Activated naive CD4-positive, alpha-beta T cell treated with Interleukin-2 at 50 U/mL for 16 hours (primary cell): ENCODE data around the gene CD2AP.
"Not testable (repeated sequence)": the region's sequence is repeated elsewhere in the genome, so short reads cannot be mapped to it uniquely, and the experiment has no call there.

Experiments used
- DNase-seq: peaks from one replicate; pipeline ENCODE4 v3.0.0-alpha.2; 2020

Gene CD2AP

DNA sequence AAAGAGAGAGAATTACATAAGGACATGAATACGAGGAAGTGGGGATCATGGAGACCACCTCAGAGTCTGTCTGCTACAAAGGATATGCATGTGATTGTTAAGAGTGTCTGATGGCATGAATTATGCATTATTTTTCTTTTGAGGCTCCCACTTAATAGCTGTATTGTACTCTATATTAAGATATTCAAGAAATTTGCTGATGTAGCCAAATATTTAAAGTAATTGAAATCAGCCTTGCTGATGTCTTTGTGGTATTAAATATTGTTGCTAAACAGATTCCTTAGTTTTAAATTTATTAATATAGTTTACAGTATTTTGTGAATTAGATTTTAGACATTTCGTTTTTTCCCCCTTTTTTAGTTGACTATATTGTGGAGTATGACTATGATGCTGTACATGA lies 25.3 kb downstream of the CD2AP start:
- no peak for DNase-seq

GRCh38 chr6:47509937-47510336 lies 32.3 kb downstream of the CD2AP start:
- DNase-seq: no peak

GRCh38 chr6:47512872-47513271 lies 35.3 kb downstream of the CD2AP start:
- no peak for DNase-seq

DNA sequence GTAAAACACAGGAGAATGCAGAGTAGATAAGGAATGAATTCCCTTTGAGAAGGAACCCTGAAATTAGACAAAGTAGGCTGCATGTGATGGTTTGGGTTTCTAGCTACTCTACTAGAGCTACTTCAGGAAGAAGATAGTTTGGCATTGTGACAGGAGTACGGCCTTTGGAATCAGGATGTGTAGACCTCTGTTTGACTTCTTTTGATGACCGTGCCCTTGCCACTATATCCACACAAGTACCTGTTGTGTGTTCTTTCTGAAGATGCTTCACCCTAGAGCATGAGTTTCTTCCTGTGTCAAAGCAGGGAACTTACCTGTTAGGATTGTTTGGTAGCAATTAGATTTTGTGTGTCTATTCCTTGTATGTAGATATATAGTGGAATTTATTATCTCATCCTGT lies 41.7 kb downstream of the CD2AP start:
- no peak for DNase-seq

- no peak for DNase-seq
Observed at GRCh38 chr6:47520282-47520681, 42.7 kb downstream of the CD2AP start.

- DNase-seq: no peak
Observed at GRCh38 chr6:47521961-47522360, 44.4 kb downstream of the CD2AP start.

DNA sequence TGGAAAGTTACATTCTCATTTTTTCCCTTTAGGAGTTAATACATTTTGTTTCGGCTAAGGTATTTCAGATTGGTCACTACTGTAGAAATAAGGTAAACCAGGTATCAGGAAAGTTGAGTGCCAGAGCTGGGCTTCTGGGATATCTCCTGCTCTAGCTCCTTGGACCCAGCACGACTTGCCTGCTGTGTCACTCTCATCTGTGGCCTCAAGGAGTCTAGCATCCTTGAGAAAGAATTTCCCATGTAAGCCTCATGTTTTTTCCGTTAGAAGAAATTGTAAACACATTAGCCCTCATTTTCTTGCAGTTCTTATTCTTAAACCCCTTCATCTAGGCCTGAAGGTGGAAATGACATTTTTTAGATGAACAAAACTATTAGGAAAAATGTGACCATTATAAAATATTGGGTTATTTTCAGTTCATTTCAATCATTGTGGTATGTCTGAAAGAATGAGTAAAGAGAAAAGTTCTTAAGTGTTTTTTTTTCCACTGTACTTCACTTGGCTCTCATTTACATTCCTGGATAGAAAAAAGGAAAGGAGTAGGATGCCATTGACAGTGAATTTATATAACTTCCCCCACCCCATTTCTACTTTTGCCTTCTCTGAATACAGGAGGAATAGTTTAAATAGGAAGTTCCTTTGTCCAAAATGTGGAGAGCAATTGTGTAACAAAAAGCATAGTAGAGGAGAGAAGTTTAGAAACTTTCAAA lies 46.7 kb downstream of the CD2AP start:
- DNase-seq: no peak

DNA sequence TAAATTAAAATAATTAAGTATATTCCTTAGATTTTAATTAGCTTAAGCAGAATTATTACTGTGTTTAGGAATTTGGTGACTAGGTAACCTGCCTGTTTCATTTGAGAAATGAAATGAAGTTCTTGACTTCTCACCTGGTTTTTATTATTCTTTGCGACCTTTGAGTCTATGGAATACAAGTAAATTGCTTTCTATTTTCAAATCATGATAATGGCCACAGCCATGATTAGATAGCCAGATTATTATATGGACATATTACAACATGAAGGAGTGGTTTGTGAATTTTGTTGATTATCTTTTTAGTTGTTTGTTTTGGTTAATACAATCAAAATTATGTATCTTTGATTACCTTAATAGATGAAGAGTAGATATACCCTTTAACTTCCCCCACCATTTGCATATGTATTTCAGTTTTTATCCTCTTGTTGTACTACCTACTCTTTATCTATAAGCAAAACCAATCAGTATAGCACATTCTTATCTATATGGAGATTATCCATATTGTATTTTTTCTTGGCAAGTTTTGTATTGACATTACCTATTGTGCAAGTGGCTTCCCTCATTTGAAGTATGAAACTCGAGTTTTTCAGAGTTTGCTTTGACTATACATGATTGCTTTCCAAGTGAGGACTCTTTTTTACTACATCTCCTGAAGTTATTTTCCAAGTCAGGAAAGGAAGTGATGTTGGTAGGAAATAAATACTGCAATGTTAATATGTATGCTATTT lies 47.9 kb downstream of the CD2AP start:
- no peak for DNase-seq

DNA sequence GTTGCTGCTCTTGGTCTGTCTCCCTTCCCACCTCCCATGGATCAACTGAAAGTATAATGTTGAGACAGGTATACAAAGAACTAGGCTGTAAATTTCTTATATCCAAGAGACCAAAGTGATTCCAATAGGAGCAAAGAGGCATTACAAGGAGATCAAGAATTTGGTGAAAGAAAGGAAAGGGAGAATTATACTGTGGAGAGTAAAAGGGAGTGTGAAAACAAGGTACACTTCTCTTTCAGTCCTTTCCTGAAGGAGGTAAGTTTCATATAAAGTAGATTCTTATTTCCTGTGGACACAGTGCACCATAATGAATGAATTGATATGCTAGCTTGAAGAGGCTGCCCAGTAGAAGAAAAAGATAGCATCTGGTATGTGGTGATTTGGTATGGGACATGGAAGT lies 49.7 kb downstream of the CD2AP start:
- DNase-seq: no peak

GRCh38 chr6:47529734-47530133 lies 52.1 kb downstream of the CD2AP start:
- no peak for DNase-seq

GRCh38 chr6:47532981-47533585 lies 55.5 kb downstream of the CD2AP start:
- DNase-seq: no peak

DNA sequence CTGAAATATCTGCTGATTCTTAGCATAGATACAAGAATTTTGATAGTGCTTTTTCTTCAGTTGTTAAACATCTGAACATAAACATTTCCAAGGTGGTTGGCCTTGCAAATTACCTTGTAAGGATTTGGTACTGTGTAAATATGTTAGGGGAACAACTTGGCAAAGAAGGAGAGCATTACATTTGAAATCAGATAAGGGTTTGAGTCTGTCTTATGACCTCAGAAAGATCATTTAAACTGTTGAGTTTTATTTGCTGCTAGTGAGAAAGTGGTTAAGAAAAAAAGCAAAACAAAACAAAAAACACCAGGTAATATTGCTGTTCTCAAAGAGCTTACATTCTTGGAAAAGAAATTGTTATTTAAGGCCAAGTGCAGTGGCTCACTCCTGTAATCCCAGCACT lies 56.5 kb downstream of the CD2AP start:
- DNase-seq: no peak

- no peak for DNase-seq
Observed at GRCh38 chr6:47535316-47536225, 58.0 kb downstream of the CD2AP start.

- DNase-seq: no peak
Observed at GRCh38 chr6:47536816-47537401, 59.3 kb downstream of the CD2AP start.

GRCh38 chr6:47545223-47545622 lies 67.6 kb downstream of the CD2AP start:
- no peak for DNase-seq

GRCh38 chr6:47551670-47552069 lies 74.1 kb downstream of the CD2AP start:
- DNase-seq: no peak

GRCh38 chr6:47552319-47552718 lies 74.7 kb downstream of the CD2AP start:
- no peak for DNase-seq

DNA sequence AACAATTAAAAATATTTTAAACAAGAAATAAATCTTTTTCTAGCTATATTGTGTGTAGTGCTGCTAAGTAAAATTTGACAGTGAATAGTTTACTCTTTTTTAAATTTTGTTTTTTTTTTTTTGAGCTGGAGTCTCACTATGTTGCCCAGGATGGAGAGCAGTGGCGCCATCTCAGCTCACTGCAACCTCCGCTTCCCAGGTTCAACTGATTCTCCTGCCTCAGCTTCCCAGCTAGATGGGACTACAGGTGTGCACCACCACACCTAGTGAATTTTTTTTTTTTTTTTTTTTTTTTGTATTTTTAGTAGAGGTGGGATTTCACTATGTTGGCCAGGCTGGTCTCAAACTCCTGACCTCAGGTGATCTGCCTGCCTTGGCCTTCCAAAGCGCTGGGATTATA lies 75.7 kb downstream of the CD2AP start:
- DNase-seq: not testable (repeated sequence)

GRCh38 chr6:47556459-47556858 lies 78.9 kb downstream of the CD2AP start:
- DNase-seq: not testable (repeated sequence)

DNA sequence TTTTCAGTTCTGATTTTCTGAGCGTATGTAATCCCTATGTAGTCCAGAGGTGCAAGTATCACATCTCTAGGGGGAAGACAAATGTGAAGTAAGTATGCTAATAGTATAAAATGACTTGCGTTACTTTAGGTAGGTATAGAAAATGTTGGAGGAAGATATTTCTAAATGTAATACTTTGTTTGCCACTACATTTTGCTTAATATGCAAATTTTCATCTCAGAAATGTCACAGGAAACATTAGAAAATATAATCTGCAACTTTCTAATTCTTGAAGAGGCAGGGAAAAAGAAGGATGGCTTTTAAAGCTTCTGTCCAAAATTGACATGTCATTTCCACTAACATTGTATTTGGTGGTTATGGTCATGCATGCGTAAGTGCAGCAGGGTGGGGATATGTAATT lies 85.6 kb downstream of the CD2AP start:
- DNase-seq: no peak

GRCh38 chr6:47566602-47567001 lies 89.0 kb downstream of the CD2AP start:
- DNase-seq: not testable (repeated sequence)

DNA sequence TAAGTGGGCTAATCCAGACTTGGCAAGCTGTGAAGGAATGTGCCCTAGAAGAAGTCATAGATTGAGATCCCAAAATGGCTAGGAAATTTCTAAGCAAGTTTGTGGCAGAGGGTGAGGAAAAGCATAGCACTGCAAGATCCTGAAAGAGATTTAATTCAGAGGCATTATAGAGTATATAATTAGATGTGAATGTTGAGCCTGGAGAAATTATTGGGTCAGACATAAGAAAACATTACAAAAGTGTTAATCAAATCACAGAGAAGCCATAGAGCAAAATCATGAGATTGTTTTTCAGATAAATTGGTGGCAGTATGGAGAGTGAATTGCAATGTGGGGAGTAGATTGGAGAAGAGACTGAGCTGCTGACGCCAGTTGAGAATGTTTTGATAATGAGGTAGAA lies 90.0 kb downstream of the CD2AP start:
- DNase-seq: no peak

DNA sequence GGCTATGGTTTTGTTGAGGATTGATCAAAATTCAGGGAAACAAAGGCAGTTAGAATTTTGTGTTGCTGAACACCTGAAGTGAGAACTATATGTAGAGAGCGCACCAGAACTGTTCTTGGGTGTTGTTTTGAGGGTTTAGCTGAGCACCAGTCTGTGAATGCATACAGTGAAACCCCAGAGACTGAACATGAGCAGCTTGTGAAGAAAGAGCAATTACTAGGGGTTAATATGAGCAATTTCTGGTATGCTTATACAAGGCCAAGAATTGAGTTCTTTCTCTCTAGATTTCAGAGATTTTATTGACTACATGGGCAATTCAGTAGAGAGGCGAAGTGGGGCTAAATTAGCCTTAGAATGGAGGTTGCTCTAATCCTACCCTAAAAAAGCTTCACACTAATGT lies 93.9 kb downstream of the CD2AP start:
- no peak for DNase-seq
